Neural progenitor cell (in vitro differentiated cells): Measurements from ENCODE around the gene DLG2.

ENCODE experiments used
- CTCF ChIP-seq: fragments of 200-600 bp; sonication (generic); IDR thresholded peaks from 2 replicates; pipeline ENCODE4 v1.5.1; 2017; ENCODE audit warnings: antibody characterized with exemption, mild to moderate bottlenecking
- EZH2 ChIP-seq: fragments of 200-600 bp; sonication (generic); IDR thresholded peaks from 2 replicates; pipeline ENCODE4 v1.6.1; 2017; ENCODE audit warnings: antibody characterized with exemption, mild to moderate bottlenecking, moderate library complexity

- no peak for TF ChIP-seq CTCF
- no peak for TF ChIP-seq EZH2
Measured at GRCh38 chr11:85539740-85540139, 87.4 kb downstream of the DLG2 start.
